HG03378 (cell line): ENCODE data around the gene GJB6.

Experiments
- ATAC-seq: cut with Tn5 transposase; IDR thresholded peaks from one replicate; pipeline ENCODE4 v1.9.1; 2021; ENCODE audit warnings: mild to moderate bottlenecking, moderate library complexity; ENCODE audit not compliant: unreplicated experiment

GJB6 gene

DNA sequence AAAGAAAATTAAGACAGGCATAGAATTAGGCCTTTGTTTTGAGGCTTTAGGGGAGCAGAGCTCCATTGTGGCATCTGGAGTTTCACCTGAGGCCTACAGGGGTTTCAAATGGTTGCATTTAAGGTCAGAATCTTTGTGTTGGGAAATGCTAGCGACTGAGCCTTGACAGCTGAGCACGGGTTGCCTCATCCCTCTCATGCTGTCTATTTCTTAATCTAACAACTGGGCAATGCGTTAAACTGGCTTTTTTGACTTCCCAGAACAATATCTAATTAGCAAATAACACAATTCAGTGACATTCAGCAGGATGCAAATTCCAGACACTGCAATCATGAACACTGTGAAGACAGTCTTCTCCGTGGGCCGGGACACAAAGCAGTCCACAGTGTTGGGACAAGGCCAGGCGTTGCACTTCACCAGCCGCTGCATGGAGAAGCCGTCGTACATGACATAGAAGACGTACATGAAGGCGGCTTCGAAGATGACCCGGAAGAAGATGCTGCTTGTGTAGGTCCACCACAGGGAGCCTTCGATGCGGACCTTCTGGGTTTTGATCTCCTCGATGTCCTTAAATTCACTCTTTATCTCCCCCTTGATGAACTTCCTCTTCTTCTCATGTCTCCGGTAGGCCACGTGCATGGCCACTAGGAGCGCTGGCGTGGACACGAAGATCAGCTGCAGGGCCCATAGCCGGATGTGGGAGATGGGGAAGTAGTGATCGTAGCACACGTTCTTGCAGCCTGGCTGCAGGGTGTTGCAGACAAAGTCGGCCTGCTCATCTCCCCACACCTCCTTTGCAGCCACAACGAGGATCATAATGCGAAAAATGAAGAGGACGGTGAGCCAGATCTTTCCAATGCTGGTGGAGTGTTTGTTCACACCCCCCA is 43.2 kb downstream of the GJB6 start:
- no peak for ATAC-seq

DNA sequence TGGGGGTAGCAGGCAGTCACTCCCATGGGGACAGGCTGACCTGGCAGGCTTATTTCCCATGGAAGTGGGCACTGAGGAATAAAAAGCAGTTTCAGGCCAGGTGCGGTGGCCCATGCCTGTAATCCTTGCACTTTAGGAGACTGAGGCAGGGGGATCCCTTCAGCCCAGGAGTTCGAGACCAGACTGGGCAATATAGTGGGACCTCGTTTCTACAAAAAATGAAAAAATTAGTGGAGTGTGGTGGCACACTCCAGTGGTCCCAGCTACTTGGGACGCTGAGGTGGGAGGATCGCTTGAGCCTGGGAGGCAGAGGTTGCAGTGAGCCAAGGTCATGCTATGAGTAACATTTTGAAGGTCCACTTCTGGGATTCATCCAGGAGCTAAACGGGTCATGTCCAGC is 45.3 kb downstream of the GJB6 start:
- no peak for ATAC-seq

DNA sequence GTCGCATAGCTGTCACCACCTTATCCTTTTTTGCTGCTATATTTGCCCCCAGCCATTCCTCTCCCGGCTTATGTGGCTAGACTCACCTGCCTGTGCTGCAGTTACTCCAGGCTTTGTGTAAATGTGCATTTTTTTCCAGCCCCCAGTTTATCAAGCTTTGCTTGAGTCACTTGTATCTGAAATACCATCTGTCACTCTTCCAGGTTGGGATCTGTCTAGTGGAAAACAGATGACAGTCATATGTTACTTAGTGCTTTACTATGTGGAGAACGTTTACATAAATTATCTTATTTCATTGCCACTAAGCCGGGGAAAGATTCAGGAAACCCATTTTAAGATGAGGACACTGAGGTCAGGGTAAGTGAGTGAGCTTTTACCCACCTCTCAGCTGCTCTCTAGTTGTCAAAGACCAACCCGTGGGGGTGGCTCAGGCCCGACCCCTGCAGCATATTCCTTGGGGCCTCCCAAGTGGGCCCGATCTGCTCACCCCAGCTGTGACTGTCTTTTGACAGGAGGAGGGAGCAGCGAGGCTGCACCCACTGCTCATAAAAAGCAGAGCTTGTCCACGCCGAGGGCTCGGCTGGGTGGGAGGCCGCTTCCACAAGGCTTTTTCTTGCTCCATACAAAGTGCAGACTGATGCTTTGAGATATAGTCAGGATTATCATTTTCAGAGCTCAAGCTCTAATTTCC is 46.6 kb downstream of the GJB6 start:
- ATAC-seq: no peak

DNA sequence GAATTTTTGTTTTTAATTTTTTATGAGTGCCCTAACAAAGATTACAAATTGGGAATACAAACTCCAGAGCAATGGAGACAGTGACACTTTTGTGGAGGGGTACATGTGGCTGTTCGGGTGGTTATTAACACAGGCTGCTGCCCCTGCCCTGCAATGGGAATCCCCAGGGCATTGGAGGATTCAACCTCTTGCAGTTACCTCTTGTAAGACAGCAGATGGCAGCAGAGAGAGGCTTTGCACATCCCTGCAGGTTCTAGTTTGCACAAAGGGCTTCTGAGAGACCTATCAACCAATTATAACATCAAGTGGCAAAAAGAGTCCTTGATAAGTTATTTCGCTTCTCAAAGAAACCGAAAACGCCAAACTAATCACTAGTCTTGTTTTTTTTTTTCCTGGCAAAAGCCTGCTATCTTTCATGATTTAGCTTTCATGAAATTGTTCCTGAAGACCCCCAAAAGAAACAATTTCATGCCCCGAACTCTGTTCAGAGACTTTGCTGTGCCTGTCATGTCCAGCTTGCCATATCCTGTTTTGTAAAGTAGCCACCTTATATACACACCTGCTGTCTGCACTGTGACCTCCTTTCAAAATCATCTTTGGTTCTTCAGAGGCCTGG is 49.8 kb downstream of the GJB6 start:
- peak; percentile 84 for ATAC-seq

DNA sequence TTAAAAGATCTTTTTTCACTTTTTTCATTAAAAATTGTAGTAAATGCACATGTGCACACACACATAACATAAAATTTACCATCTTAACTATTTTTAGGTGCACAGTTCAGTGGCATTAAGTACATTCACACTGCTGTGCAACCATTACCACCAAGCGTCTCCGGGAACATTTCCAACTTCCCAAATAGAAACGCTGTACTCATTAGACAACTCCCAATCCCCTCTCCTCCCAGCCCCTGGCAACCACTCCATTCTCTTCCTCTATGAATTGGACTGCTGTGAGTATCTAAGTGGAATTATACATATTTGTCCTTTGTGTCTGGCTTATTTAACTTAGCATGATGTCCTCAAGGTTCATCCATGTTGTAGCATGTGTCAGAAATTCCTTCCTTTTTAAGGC is 50.9 kb downstream of the GJB6 start:
- ATAC-seq: no peak

DNA sequence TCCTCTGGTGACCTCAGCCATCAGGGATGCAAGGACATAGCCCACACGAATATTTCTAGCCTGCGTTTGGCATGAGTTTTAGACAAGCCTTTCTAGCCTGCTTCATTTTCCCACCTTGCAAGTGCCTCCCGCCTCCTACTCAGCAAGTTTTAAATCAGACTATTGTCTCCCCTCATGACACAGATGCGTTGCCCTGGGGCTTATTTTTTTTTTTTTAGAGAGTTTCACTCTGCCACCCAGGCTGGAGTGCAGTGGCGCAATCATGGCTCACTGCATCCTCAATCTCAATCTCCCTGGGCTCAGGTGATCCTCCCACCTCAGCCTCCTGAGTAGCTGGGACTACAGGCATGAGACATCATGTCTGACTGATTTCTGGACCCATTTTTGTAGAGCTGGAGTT is 54.0 kb downstream of the GJB6 start:
- ATAC-seq: no peak

DNA sequence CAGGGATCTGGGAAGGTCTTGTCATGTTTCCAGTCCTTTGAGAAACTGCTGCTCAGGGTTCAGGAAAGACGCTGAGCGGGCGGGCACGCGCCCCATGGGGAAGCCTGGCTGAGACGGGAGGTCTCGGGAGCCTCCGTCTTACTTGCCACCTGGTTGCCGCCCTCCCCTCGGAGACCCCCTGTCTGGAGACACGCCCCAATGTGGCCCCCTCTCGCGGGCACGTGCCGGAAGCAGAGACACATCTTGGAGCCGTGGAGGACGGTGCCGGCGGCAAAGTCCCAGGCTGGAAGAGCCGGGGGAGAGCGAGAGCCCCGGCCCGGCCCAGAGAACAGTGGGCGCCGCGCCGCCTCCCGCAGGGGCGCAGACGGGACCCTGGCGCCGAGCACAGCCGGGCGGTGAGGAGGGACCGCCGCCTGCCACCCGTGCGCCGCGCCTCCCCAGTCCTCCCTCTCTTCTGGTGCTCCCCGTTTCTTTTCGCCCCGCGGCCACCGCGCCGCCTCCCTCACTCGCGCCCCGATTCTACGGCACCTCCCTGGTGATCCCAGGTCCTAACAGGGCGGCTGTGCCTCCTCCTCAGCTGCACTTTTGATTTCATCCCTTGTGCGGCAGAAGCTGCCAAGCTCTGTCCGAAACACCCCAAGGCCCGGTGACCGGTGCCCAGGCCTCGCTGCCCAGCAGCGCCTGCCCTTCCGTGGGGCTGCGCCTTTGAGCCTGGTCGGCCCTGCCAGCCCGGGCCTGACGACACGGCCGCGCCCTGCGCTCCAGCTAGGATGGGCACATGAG is 54.9 kb downstream of the GJB6 start:
- no peak for ATAC-seq

DNA sequence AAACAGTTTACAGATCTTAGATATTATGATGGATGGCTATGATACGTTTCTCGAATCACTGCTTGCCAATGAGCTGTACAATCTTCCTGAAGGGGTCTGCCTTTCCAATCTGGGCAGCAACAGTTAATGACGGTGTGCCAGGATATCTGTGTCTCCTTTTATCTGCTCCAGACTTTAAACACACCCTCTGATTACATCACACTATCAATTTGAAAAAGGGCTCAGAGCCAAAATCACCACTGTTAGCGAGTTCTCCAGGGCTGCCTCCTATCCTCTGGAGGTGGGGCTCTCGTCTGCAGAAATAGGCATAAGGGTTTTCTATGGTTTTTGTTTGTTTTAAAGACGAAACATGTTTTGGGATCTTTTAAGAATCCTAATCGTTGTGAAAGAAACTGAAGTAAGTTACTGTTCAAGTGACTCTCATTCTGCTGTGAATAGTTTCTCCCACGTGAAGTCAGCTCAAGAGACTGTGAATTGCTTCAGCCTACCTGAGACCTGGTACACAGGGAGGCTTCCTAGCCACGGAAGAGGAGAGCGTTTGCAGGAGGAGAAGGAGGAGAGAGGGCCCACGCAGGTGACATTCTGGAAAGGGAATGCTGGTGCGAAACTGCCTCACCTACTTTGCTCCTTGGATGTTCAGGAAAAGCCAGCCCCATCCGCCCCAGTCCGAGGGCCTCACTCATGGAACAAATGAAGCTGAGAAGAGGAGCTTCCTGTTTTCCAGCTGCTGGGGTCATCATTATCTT is 56.0 kb downstream of the GJB6 start:
- no peak for ATAC-seq

DNA sequence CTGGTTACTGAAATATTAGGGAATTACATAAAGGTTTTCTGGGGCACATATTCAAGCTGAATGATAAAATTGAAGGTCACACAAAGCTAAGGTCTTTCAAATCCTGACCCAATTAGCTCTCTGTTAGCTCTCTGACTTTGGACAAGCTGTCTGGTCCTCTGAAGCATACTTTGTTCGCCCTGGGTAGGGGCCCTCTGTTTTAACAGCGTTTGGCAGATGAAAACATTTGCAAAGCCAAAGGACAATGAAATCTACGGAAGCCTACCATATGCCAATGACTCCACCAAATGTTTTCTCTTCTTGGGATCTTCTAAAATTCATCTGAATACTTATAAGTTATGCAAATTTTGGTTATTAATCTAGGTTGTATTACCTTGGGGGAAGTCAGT is 56.7 kb downstream of the GJB6 start:
- no peak for ATAC-seq

DNA sequence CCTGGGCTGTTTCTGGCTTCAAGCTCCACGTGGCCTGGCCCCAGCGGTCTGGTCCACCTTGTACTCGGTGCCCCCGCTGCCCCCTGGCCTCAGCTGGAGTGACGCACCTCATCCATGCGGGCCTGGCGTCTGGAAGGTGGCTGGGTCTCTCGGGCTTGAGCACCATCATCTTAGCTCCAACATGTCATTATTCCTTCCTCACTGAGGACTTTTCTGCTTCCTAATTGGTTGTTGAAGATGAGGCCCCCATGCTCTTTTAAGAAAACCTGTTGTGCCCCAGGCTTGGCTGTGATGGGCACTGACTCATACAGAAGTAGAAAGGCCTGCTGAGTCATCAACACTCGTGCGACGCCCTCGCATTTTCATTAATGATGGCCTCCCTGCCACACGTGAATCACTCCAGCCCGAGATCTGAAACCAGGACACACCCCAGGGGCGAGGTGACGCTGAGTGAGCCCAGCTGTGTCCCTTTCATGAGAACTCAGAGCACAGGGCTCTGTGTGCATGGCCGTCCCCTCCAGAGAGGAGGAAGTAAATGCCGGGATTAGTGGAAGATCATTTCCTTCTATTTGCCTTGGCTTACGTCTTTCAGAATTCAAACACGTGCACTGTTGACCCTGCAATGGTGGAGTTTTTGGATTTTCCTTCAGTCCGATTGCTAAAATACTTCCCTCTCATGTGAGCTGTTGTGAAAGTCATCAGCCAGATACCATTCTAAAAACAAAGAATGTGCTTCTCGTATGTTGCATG is 57.3 kb downstream of the GJB6 start:
- peak; percentile 90 for ATAC-seq

DNA sequence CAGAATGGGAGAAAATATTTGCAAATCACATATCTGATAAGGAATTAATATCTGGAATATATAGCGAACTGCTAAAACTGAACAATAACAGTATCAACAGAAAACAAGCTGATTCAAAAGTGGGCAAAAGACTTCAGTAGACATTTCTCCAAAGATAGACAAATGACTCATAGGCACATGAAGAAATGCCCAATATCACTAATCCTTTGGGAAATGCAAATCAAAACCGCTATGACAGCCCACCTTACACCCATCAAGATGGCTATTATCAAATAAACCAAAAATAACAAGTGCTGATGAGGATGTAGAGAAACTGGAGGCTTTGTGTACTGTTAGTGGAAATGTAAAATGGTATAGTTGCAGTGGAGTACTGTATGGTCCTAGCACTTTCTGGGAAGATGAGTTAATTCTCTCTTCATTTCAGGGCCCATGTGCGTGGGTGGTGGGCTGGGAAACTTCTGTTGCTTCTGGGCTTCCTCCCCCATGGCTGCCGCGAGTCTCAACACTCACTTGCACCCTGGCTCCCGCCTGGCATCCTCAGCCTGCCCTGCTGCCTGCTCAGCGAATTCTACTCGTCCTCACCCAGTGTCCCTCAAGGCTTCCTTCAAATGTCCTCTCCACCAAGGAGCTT is 58.9 kb downstream of the GJB6 start:
- ATAC-seq: no peak
